ENCODE data around the gene DAPK3.

The DAPK3 gene

GRCh38 chr19:3914199-3914598, 56.7 kb downstream of the DAPK3 start:
- Histone ChIP-seq H3K27me3 (ENCODE audit: control insufficient read depth, insufficient read depth, low read length) (no peaks in the 10 kb centered on the region), H3K9ac (ENCODE audit: low read length) (no peak overlapping the region), H3K27ac (ENCODE audit: low read length) (no peak overlapping the region), H3K36me3 (ENCODE audit: control insufficient read depth, low read depth, low read length) (peaks cover 14% of the 10 kb centered on the region), H3K9me3 (ENCODE audit: control insufficient read depth, low read depth, low read length) (no peaks in the 10 kb centered on the region), H3K4me1 (ENCODE audit: control insufficient read depth, low read depth, low read length) (no peaks in the 10 kb centered on the region), H3K4me3 (ENCODE audit: low read length) (no peak overlapping the region)

- Histone ChIP-seq H3K27ac (ENCODE audit: low read length) (no peak overlapping the region), H3K9me3 (ENCODE audit: control insufficient read depth, low read depth, low read length) (no peaks in the 10 kb centered on the region), H3K27me3 (ENCODE audit: control insufficient read depth, insufficient read depth, low read length) (no peaks in the 10 kb centered on the region), H3K36me3 (ENCODE audit: control insufficient read depth, low read depth, low read length) (peaks cover 23% of the 10 kb centered on the region), H3K4me1 (ENCODE audit: control insufficient read depth, low read depth, low read length) (no peaks in the 10 kb centered on the region), H3K4me3 (ENCODE audit: low read length) (no peak overlapping the region), H3K9ac (ENCODE audit: low read length) (no peak overlapping the region)
Observed at GRCh38 chr19:3910105-3910504, 60.8 kb downstream of the DAPK3 start.

Measured in iPS-18a (cell line).